ENCODE measurements around the gene YIPF7.

DNA sequence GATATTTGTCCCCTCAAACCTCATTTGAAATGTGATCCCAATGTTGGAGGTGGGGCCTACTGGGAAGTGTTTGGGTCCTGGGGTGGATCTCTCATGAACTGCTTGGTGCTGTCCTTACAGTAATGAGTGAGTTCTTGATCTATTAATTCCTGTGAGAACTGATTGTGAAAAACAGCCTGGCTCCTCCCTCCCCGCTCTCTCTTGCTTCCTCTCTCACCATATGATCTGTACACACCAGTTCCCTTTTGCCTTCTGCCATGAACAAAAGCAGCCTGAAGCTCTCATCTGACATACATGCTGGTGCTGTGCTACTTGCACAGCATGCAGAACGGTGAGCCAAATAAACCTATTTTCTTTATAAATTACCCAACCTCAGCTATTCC lies 11.2 kb upstream of the YIPF7 start:
- TF ChIP-seq EP300 (IDR thresholded peaks at IDR 0.05; ENCODE audit: borderline replicate concordance) (no peak), MAX (IDR thresholded peaks at IDR 0.05) (no peak), EGR1 (IDR thresholded peaks at IDR 0.05) (no peak), RAD21 (IDR thresholded peaks at IDR 0.05; ENCODE audit: low read depth) (no peak), NFIC (IDR thresholded peaks at IDR 0.05) (no peak), TAF1 (IDR thresholded peaks at IDR 0.05; ENCODE audit: low read depth) (no peak), ZBTB7A (IDR thresholded peaks at IDR 0.05; ENCODE audit: low read depth) (no peak), YY1 (IDR thresholded peaks at IDR 0.05; ENCODE audit: low read depth) (no peak), CREB1 (IDR thresholded peaks at IDR 0.05; ENCODE audit: low read depth) (no peak), CEBPB (IDR thresholded peaks at IDR 0.05) (no peak)
- TF ChIP-seq, protein P1, sequence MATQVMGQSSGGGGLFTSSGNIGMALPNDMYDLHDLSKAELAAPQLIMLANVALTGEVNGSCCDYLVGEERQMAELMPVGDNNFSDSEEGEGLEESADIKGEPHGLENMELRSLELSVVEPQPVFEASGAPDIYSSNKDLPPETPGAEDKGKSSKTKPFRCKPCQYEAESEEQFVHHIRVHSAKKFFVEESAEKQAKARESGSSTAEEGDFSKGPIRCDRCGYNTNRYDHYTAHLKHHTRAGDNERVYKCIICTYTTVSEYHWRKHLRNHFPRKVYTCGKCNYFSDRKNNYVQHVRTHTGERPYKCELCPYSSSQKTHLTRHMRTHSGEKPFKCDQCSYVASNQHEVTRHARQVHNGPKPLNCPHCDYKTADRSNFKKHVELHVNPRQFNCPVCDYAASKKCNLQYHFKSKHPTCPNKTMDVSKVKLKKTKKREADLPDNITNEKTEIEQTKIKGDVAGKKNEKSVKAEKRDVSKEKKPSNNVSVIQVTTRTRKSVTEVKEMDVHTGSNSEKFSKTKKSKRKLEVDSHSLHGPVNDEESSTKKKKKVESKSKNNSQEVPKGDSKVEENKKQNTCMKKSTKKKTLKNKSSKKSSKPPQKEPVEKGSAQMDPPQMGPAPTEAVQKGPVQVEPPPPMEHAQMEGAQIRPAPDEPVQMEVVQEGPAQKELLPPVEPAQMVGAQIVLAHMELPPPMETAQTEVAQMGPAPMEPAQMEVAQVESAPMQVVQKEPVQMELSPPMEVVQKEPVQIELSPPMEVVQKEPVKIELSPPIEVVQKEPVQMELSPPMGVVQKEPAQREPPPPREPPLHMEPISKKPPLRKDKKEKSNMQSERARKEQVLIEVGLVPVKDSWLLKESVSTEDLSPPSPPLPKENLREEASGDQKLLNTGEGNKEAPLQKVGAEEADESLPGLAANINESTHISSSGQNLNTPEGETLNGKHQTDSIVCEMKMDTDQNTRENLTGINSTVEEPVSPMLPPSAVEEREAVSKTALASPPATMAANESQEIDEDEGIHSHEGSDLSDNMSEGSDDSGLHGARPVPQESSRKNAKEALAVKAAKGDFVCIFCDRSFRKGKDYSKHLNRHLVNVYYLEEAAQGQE (IDR thresholded peaks at IDR 0.05; ENCODE audit: low read depth), result no peak
- TF ChIP-seq, protein P2, sequence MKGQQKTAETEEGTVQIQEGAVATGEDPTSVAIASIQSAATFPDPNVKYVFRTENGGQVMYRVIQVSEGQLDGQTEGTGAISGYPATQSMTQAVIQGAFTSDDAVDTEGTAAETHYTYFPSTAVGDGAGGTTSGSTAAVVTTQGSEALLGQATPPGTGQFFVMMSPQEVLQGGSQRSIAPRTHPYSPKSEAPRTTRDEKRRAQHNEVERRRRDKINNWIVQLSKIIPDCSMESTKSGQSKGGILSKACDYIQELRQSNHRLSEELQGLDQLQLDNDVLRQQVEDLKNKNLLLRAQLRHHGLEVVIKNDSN (IDR thresholded peaks at IDR 0.05), result no peak
